Adrenal gland (tissue), 12 donors: ENCODE measurements around the gene RGPD4. TPM values are rescaled to one million over a fixed set of nuclear protein-coding genes. Genes with fewer than 3 reads are reported as not detected.
"Not testable (repeated sequence)": the region's sequence is repeated elsewhere in the genome, so short reads cannot be mapped to it uniquely, and the experiment has no call there.

Experiments
- DNase-seq, 7 donors: peaks; one replicate each; pipeline ENCODE4 v3.0.0-alpha.2; 2019 to 2020
- H3K27ac ChIP-seq, 5 donors: fragments of 200-600 bp; sonication (generic) in 4 of 5; 1 replicate in 3 of 5; 2 replicates in 2 of 5; pipeline versions ENCODE4 v1.5.1 to v1.8.0; 2016 to 2020; ENCODE audit warnings: mild to moderate bottlenecking in 1 of 5
- H3K27me3 ChIP-seq: fragments of 200-600 bp; 2 replicates; pipeline ENCODE4 v1.8.0; 2021
- H3K36me3 ChIP-seq, 2 donors: fragments of 200-600 bp; replicated peaks in 1 of 2; 1 replicate in 1 of 2; 2 replicates in 1 of 2; pipeline versions ENCODE4 v1.5.1 to v1.8.0; 2018 to 2022
- H3K4me1 ChIP-seq, 2 donors: fragments of 200-600 bp; replicated peaks in 1 of 2; 1 replicate in 1 of 2; 2 replicates in 1 of 2; pipeline versions ENCODE4 v1.5.1 to v1.8.0; 2018 to 2021
- H3K4me3 ChIP-seq, 4 donors: fragments of 200-600 bp; sonication (generic) in 3 of 4; one replicate each; pipeline ENCODE4 v1.5.1; 2016 to 2018
- H3K9me3 ChIP-seq, 3 donors: fragments of 200-600 bp; sonication (generic) in 1 of 3; replicated peaks in 1 of 3; 1 replicate in 2 of 3; 2 replicates in 1 of 3; pipeline versions ENCODE4 v1.5.1 to v1.8.0; 2016 to 2021
- CTCF ChIP-seq, 6 experiments: fragments of 450-650 bp in 4 of 6; fragments of 200-600 bp in 2 of 6; sonication (generic) in 1 of 6; IDR thresholded peaks; 1 replicate in 5 of 6; 2 replicates in 1 of 6; pipeline versions ENCODE4 v1.5.1 to v1.8.0; 2016 to 2021; ENCODE audit warnings: antibody characterized with exemption in 6 of 6, mild to moderate bottlenecking in 2 of 6, moderate library complexity in 1 of 6
- POLR2A ChIP-seq, 2 donors: fragments of 450-650 bp; IDR thresholded peaks; one replicate each; pipeline ENCODE4 v1.6.1; 2017; ENCODE audit warnings: antibody characterized with exemption in 2 of 2, mild to moderate bottlenecking in 2 of 2, moderate library complexity in 1 of 2
- WGBS, 4 donors: extraction: QIAGEN DNeasy Blood & Tissue Kit in 2 of 4; methylation state at CpG; one replicate each; pipeline versions ENCODE4 v1.1.5 to v1.1.7; 2013 to 2017; 5-methylcytosine and 5-hydroxymethylcytosine counted together
- intact Hi-C, 2 donors: fragments of 100-400 bp; cut with DNase I; formaldehyde crosslinking; loops; one replicate each; pipeline versions ENCODE4 v1.14.1 to v1.15.0; 2022 to 2023
- polyA plus RNA-seq, 3 donors: library from polyadenylated mRNA; stranded (reverse); fragments of 200-250 nt in 2 of 3; fragments of 350-450 nt in 1 of 3; fragmentation: Illumina TruSeq in 1 of 3; extraction: RNeasy Lipid Tissue Mini Kit (QIAGEN cat#74804) in 1 of 3; gene quantifications; one replicate each; pipeline ENCODE4 v1.2.3, GENCODE V29; 2013 to 2014
- total RNA-seq, 9 donors: library from RNA; depleted of rRNA in 4 of 9; stranded (reverse); fragments of >200 nt in 4 of 9; fragments of 120-200 nt in 1 of 9; fragmentation: NEBNext Ultra II Directional in 1 of 9; extraction: Animal tissue kit (Norgen Biotek cat#: 25700) in 1 of 9; gene quantifications; one replicate each; pipeline versions ENCODE4 v1.1.0 to v1.2.4, GENCODE V29; 2013 to 2023
- donor health status: healthy with polysubstance abuse.
- donor health status: Bipolar disorder and iron deficiency.
- donor health status: DM: yes; HTN: yes; CAD: no.
- donor health status: DM: no; HTN: no; CAD: no.
- donor health status: DM: no; HTN: no; CAD: no.
- donor health status: DM: yes; HTN: yes; CAD: no.

Gene RGPD4
- total and polyA plus RNA-seq, 12 donors = 0.19 TPM; not detected in 11

- no peak for DNase-seq
- TF ChIP-seq POLR2A (IDR thresholded peaks at IDR 0.05) = no peak
- TF ChIP-seq CTCF (IDR thresholded peaks at IDR 0.05) = no peak
- Histone ChIP-seq H3K4me1 (no peaks in the 10 kb centered on the region), H3K36me3 (no peaks in the 10 kb centered on the region), H3K9me3 (no peaks in the 10 kb centered on the region), H3K27me3 (no peaks in the 10 kb centered on the region), H3K27ac (no peak overlapping the region), H3K4me3 (no peak overlapping the region)
- intact Hi-C loops = no loop called here
- 55 to 71% (median 64%) methylated on average over 5 of the region's 5 CpGs for WGBS, 4 donors
These were observed 9.3 kb upstream of the RGPD4 start for GRCh38 chr2:107817378-107817777.

GRCh38 chr2:107822302-107822701 is 4.4 kb upstream of the RGPD4 start:
- Histone ChIP-seq H3K36me3 (no peaks in the 10 kb centered on the region), H3K27me3 (no peaks in the 10 kb centered on the region), H3K9me3 (no peaks in the 10 kb centered on the region), H3K27ac (no peak overlapping the region), H3K4me1 (no peaks in the 10 kb centered on the region), H3K4me3 (no peak overlapping the region)
- no peak for TF ChIP-seq CTCF (IDR thresholded peaks at IDR 0.05)
- WGBS, 4 donors = 83 to 92% (median 89%) methylated on average over 4 of the region's 4 CpGs
- intact Hi-C loops = no loop called here
- DNase-seq = no peak

- Histone ChIP-seq H3K9me3 (no peaks in the 10 kb centered on the region), H3K27me3 (no peaks in the 10 kb centered on the region), H3K27ac (no peak overlapping the region), H3K36me3 (no peaks in the 10 kb centered on the region), H3K4me3 (no peak overlapping the region), H3K4me1 (no peaks in the 10 kb centered on the region)
- intact Hi-C loops = no loop called here
- no peak for DNase-seq
- WGBS, 4 donors = 59 to 73% (median 63%) methylated on average over 2 of the region's 2 CpGs
- no peak for TF ChIP-seq POLR2A (IDR thresholded peaks at IDR 0.05)
These were observed 2.1 kb upstream of the RGPD4 start for GRCh38 chr2:107824451-107825205.

- DNase-seq = no peak
- WGBS, 4 donors = 82 to 91% (median 85%) methylated on average over 2 of the region's 2 CpGs
- Histone ChIP-seq H3K4me1 (no peaks in the 10 kb centered on the region), H3K9me3 (no peaks in the 10 kb centered on the region), H3K4me3 (no peak overlapping the region), H3K27me3 (no peaks in the 10 kb centered on the region), H3K36me3 (no peaks in the 10 kb centered on the region), H3K27ac (no peak overlapping the region)
- intact Hi-C loops = no loop called here
- TF ChIP-seq POLR2A (IDR thresholded peaks at IDR 0.05) = no peak
- TF ChIP-seq CTCF (IDR thresholded peaks at IDR 0.05) = no peak
These were observed 1.5 kb upstream of the RGPD4 start for GRCh38 chr2:107825206-107825563.

GRCh38 chr2:107829514-107829913 is 2.8 kb downstream of the RGPD4 start:
- H3K4me3 ChIP-seq, H3K9me3 ChIP-seq, H3K27me3 ChIP-seq, H3K4me1 ChIP-seq, DNase-seq, H3K27ac ChIP-seq, intact Hi-C loops, H3K36me3 ChIP-seq: not testable (repeated sequence)
- WGBS, 4 donors = 92 to 100% (median 96%) methylated on average over 2 to 40 of the region's 46 CpGs

- DNase-seq, H3K4me3 ChIP-seq, H3K27ac ChIP-seq, H3K9me3 ChIP-seq, intact Hi-C loops, H3K36me3 ChIP-seq, H3K4me1 ChIP-seq, H3K27me3 ChIP-seq: not testable (repeated sequence)
- 80 to 97% (median 94%) methylated on average over 2 of the region's 2 CpGs for WGBS, 4 donors
These were observed 6.5 kb downstream of the RGPD4 start for GRCh38 chr2:107833152-107833551.

GRCh38 chr2:107833618-107834017 is 6.9 kb downstream of the RGPD4 start:
- intact Hi-C loops, H3K27ac ChIP-seq, H3K4me1 ChIP-seq, H3K9me3 ChIP-seq, H3K4me3 ChIP-seq, H3K27me3 ChIP-seq, H3K36me3 ChIP-seq, DNase-seq: not testable (repeated sequence)
- 38 to 48% (median 42%) methylated on average over 5 to 11 of the region's 11 CpGs for WGBS, 4 donors

- WGBS, 4 donors = 80 to 100% methylated on average over 1 of the region's 2 CpGs; no CpG with 5 or more reads in 2 of the 4 donors
- H3K9me3 ChIP-seq, H3K36me3 ChIP-seq, intact Hi-C loops, H3K4me1 ChIP-seq, DNase-seq, H3K27me3 ChIP-seq, H3K4me3 ChIP-seq, H3K27ac ChIP-seq: not testable (repeated sequence)
These were observed 89.4 kb downstream of the RGPD4 start for GRCh38 chr2:107916121-107916520.
